Transverse colon (tissue), 3 donors: ENCODE results near the gene MUCL1.

ENCODE experiments used
- CTCF ChIP-seq, 5 experiments: fragments of 200-600 bp in 3 of 5; fragments of 450-650 bp in 2 of 5; sonication (generic) in 3 of 5; IDR thresholded peaks; 1 replicate in 2 of 5; 2 replicates in 3 of 5; pipeline ENCODE4 v1.5.1; 2016 to 2017; ENCODE audit warnings: antibody characterized with exemption in 5 of 5, inconsistent platforms in 3 of 5, mild to moderate bottlenecking in 2 of 5, moderate library complexity in 1 of 5
- EP300 ChIP-seq: sonication (generic); formaldehyde crosslinking; IDR thresholded peaks from one replicate; pipeline ENCODE4 v1.6.1; 2017; ENCODE audit warnings: antibody characterized with exemption, low read depth

GRCh38 chr12:54870048-54870447 lies 15.7 kb downstream of the MUCL1 start:
- TF ChIP-seq CTCF (IDR thresholded peaks at IDR 0.05) = no peak
- TF ChIP-seq EP300 = no peak
